Measurements from ENCODE around the gene MEI1. TPM values are rescaled to one million over a fixed set of nuclear protein-coding genes. Genes with fewer than 3 reads are reported as not detected.

The MEI1 gene
- total and polyA plus RNA-seq, 2 donors (not counting 1 experiment from before 2014, with no cell fraction given) = 50.1 to 64.8 TPM

DNA sequence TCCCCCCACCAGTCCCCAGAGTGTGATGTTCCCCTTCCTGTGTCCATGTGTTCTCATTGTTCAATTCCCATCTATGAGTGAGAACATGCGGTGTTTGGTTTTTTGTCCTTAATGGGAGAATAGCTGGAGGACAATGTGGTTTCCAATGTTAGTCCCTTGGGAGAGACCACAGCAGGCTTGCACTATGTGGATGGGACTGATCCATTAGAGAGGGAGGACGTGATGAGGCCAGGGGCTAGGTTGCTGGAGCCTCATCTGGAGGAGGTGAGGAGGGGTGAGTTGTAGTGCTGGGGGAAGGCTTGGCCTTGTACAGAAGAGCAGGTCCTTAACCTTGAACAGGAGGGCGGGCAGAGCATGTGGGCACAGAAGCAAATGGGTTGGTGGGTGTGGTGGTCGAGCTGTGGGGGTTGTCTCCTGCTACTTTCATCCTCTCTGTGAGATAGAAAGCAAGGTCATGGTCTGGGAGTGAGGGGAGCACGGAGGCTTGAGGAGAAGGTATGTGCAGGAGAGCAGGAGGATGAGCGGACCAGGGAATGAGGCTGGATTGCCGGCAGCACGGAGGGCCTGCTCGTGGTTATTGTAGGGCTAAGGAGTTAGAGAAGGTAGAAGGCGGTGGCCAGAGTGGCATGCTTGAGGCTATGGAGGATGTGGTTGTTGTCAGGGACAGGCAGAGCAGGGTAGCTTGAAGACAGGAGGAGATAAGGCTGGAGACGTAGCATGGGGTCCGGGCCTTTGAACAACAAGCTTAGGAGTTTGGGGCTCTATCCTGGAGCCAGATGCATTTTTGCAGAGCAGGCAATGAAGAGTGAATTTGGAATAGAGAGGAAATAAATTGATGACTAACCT lies 122.4 kb downstream of the MEI1 start:
- peak overlapping the region; percentile 23 for H3K27ac Mint-ChIP-seq
- H3K4me2 ChIP-seq (replicated peaks; ENCODE audit: low read depth, low read length, poor library complexity, severe bottlenecking) = no peak overlapping the region
- H3K79me2 ChIP-seq (ENCODE audit: control insufficient read depth, insufficient read depth, low read length) = peaks cover 14% of the 10 kb centered on the region
- no peak for ATAC-seq (ENCODE audit: low read depth)
- H4K20me1 ChIP-seq (ENCODE audit: control insufficient read depth, insufficient read depth, low read length, poor library complexity, severe bottlenecking) = no peaks in the 10 kb centered on the region
- CTCF ChIA-PET = interaction anchor here (1.2 to 3.9 kb wide), 15 partner anchors 12 to 259 kb away, joined by 3 to 45 read pairs (median 8); partner anchors contain the start of genes CCDC134, CENPM, MEI1 and SREBF2
- H3K36me3 ChIP-seq (replicated peaks in 1 of 2; ENCODE audit: control extremely low read depth in 1 of 2, control insufficient read depth in 1 of 2, extremely low read depth in 1 of 2, insufficient read depth in 2 of 2, low read length in 1 of 2) = peaks cover 0 to 33% of the 10 kb centered on the region in 2 experiments
- POLR2A ChIA-PET = interaction anchor here (1.4 to 2.7 kb wide), 3 partner anchors 95 to 119 kb away, joined by 4 to 13 read pairs (median 6); no protein-coding TSS in a partner anchor
- H3K4me1 Mint-ChIP-seq = peaks cover 7% of the 10 kb centered on the region
- H2AFZ ChIP-seq (ENCODE audit: insufficient read depth, low read depth, low read length, poor library complexity, severe bottlenecking) = no peak overlapping the region
- no peak for DNase-seq
- H3K27me3 ChIP-seq (replicated peaks in 1 of 4; ENCODE audit: control extremely low read depth in 1 of 4, control insufficient read depth in 3 of 4, insufficient read depth in 4 of 4, low read length in 3 of 4) = no peaks in the 10 kb centered on the region
- no peak for TF ChIP-seq EZH2 (IDR thresholded peaks at IDR 0.05; ENCODE audit: borderline replicate concordance, insufficient read depth, low read depth, low read length, poor library complexity, severe bottlenecking)
- TF ChIP-seq, protein P1, sequence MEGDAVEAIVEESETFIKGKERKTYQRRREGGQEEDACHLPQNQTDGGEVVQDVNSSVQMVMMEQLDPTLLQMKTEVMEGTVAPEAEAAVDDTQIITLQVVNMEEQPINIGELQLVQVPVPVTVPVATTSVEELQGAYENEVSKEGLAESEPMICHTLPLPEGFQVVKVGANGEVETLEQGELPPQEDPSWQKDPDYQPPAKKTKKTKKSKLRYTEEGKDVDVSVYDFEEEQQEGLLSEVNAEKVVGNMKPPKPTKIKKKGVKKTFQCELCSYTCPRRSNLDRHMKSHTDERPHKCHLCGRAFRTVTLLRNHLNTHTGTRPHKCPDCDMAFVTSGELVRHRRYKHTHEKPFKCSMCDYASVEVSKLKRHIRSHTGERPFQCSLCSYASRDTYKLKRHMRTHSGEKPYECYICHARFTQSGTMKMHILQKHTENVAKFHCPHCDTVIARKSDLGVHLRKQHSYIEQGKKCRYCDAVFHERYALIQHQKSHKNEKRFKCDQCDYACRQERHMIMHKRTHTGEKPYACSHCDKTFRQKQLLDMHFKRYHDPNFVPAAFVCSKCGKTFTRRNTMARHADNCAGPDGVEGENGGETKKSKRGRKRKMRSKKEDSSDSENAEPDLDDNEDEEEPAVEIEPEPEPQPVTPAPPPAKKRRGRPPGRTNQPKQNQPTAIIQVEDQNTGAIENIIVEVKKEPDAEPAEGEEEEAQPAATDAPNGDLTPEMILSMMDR (IDR thresholded peaks at IDR 0.05) = no peak
- intact Hi-C loops (cut with micrococcal nuclease) = loop anchor here (1.0 to 2.0 kb wide), 6 partner anchors 11 to 136 kb away; no protein-coding TSS in a partner anchor
- no peak overlapping the region for H3K4me3 ChIP-seq (ENCODE audit: control extremely low read depth in 1 of 5, extremely low read depth in 1 of 5, insufficient read depth in 1 of 5, low read depth in 2 of 5, low read length in 4 of 5)
- no peak overlapping the region for H3K27ac ChIP-seq (ENCODE audit: low read length in 2 of 2)
- no peaks in the 10 kb centered on the region for H3K4me1 ChIP-seq (ENCODE audit: control insufficient read depth in 2 of 2, insufficient read depth in 2 of 2, low read length in 2 of 2)
- H3K9me3 Mint-ChIP-seq (ENCODE audit: insufficient read depth) = no peaks in the 10 kb centered on the region
- H3K9ac ChIP-seq (ENCODE audit: low read length) = no peak overlapping the region
- no peaks in the 10 kb centered on the region for H3K9me3 ChIP-seq (ENCODE audit: control extremely low read depth in 1 of 3, control insufficient read depth in 2 of 3, insufficient read depth in 1 of 3, low read length in 2 of 3)
- H3K4me3 Mint-ChIP-seq = no peak overlapping the region
- 95% methylated on average over 12 of the region's 12 CpGs for WGBS (ENCODE audit: insufficient coverage)
- H3K27me3 Mint-ChIP-seq = no peaks in the 10 kb centered on the region

Data from B cell (primary cell).